ENCODE measurements around the gene KLF3.

The KLF3 gene

DNA sequence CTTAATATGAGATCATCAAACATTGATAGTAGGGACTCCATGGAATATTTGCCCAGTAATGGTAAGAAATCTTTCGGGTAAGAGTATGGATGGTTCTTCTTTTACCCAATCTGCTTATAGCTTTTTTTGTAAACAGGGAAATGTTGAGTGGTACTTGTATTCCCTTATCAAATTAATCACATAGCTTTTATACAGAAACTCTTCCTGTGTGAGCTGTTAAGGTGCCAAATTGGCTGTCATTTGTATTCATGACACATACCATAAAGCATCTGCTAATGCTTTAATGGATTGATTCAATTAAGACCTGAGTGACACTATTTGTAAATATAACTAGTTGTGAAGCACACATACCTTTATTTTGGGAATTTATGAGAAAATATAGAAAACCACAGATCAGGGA is 34.2 kb downstream of the KLF3 start:
- DNase-seq = no peak

DNA sequence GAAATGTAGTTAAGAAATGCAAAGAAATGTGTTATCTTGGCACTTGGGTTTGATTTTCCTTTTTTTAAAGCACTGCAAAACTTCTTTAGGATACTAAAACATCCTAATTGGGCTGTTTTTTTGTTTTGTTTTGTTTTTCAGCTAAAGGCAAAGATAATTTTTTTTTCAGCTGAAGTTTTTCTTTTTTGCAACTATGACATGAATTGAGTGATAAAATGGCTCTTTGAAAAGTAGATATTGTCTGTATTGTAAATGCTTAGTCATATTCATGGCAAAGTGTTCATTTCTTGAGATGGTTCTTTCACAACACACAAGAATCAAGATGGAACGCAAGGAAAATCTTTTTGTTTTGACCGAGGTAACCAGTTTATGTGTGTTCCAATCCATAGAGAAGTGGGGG is 35.1 kb downstream of the KLF3 start:
- no peak for DNase-seq

DNA sequence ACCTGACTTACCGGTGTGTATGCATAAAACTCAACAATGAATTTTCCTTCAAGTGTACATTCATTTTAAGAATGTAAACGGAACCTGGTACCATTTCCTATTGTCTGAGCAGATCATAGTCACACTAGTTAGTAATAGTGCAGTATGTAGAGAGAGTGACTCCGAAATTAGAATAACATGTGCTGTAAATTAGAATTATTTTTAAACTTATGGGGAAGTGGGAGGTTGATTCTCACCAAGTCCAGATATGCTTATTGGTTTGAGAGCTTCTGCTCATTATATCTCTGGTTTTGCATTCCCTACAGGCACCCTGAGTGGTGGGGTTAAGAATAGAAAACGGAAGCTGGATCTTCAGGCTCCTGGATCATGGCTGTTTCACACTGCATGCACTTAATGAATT is 39.6 kb downstream of the KLF3 start:
- no peak for DNase-seq

DNA sequence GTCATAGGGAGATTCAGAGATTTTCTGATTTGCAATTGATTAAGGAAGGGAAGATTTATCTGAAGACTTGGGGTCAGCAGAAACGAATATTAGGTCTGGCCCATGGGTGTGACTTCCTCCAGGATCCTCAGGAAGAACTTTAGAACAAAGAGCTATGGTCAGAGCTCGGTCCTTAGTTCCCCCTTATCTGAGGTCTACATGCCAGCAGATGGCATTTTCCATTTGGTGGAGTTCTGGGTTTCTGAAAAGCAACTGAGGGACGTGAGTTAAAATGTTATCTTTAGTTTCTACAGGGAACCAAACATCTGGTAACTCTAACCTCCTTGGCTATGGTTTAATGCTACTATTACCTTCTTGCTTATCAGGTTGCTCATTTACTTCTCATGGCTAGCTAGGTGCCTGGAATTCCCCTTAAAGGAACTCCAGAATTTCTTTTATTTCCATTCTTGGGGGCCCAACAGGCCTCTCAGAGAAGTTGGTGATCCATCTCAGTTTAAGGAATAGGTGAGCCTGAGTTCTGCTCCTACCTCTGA is 40.7 kb downstream of the KLF3 start:
- no peak for DNase-seq

- DNase-seq = no peak
Measured at GRCh38 chr4:38706301-38706700, 42.3 kb downstream of the KLF3 start.

DNA sequence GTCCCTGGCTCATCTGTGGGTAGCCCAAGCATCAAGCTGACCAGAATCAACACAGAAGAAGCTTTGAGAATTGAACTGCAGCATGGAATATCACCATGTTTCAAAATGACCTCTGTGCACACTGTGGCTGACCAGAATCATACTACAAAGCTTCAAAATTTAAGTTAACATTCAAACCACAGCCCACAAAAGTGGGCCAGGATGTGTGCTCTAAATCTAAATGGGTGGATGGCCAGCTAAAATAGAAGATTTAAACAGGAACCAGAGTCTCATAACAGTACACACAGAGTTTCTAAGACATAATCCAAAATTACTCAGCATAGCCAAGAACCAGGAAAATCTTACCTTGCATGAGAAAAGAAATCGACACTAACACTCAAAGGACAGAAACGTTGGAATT is 46.1 kb downstream of the KLF3 start:
- no peak for DNase-seq

DNA sequence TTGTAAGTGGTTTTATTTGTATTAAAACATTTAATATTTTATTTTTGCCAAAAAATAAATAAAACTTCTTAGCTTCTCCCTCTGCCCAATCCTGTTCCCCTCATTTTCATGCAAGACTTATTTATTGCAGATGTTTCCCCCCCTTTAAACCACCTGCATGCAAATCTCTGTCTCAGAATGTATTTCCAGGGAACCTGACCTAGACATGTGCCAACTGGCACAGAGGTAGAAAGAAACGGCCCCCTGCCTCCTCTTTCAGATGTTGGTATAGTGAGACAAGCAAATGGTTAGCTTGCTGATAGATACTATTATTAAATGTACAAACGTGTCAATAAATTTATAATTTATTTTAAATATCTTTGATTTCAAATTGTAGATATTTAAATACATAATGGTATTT is 47.1 kb downstream of the KLF3 start:
- DNase-seq = no peak

DNA sequence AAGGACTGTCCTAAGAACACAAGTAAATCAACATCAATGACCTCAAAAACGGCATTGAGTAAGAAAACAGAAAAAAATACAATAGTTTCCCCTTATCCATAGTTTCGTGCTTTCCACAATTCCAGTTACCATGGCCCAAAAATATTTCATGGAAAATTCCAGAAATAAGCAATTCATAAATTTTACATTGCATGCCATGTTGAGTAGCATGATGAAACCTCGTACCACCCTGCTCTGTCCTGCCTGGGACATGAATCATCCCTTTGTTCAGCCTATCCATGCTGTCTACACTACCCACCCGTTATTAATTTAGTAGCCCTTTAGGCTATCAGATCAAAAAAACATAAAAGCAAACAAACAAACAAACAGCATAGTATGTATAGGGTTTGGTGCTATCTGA is 51.1 kb downstream of the KLF3 start:
- DNase-seq = no peak

- DNase-seq = no peak
Measured at GRCh38 chr4:38716256-38716655, 52.3 kb downstream of the KLF3 start.

- no peak for DNase-seq
Measured at GRCh38 chr4:38717604-38718003, 53.6 kb downstream of the KLF3 start.

DNA sequence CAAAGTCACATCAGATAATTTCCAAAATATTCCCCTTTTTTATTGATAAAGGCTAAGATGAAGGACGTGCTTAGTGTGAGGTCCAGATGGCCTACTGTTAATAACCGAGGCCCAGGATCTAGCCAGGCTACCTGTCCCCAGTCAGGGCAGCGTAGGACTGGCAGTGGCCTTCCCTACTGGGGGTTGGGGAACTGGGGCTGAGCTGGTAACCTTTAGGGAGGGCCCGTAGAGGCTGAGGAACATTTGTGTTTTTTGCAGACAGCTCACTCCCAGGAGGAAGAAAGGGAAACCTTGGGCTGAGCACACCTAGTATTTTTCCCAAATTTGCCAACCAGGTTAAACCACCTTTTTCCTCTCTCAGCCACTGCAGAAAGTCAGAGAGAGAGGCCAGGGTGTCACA is 59.1 kb downstream of the KLF3 start:
- DNase-seq = no peak

DNA sequence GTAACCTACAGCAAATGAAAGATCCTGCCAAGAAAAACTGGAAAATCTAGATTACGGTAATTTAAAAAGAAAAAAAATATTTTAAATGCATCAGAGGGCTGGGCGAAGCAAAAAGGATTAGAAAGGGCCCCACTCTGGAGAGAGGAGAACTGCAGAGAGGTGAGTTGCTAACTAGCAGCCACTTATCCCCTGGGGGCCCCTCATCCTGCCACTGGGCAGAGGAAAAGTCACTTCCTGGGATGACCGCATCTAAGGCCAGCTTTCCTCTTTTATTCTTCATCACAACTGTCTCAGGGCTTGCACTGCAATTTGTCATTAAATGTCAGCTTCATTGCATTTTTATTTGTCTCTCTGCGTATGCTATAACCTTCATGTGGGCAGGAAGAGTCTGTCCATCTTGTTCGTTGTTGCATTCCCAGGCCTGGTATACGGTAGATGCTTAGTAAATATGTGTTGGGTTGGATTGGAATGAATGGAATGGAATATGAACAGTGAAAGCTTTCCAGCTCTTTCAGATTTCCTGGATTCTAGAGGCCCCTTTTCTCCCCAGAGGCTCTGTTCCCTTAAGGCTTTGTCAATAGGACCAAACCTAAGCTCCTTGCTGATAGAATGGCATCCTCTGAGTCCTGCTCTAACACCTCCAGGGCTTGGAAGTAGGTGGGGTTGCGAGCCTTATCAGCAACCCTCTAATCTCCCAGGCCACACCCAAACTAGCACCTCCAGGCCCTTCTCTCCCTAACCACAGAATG is 59.9 kb downstream of the KLF3 start:
- DNase-seq = no peak

GRCh38 chr4:38724475-38724808 is 60.4 kb downstream of the KLF3 start:
- no peak for DNase-seq

GRCh38 chr4:38728631-38729141 is 64.7 kb downstream of the KLF3 start:
- DNase-seq = no peak

DNA sequence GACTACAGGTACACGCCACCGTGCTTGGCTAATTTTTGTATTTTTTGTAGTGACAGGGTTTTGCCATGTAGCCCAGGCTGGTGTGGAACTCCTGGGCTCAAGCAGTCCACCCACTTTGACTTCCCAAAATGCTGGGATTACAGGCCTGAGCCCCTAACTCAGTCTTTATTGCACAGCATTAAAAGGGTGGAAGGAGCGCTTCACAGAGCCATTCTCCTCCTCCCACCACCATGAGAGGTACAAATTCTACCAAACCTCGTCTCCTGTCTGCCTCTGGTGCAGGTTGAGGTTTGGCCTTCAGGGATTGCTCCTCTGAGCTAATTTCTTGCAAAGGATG is 66.5 kb downstream of the KLF3 start:
- DNase-seq = no peak

DNA sequence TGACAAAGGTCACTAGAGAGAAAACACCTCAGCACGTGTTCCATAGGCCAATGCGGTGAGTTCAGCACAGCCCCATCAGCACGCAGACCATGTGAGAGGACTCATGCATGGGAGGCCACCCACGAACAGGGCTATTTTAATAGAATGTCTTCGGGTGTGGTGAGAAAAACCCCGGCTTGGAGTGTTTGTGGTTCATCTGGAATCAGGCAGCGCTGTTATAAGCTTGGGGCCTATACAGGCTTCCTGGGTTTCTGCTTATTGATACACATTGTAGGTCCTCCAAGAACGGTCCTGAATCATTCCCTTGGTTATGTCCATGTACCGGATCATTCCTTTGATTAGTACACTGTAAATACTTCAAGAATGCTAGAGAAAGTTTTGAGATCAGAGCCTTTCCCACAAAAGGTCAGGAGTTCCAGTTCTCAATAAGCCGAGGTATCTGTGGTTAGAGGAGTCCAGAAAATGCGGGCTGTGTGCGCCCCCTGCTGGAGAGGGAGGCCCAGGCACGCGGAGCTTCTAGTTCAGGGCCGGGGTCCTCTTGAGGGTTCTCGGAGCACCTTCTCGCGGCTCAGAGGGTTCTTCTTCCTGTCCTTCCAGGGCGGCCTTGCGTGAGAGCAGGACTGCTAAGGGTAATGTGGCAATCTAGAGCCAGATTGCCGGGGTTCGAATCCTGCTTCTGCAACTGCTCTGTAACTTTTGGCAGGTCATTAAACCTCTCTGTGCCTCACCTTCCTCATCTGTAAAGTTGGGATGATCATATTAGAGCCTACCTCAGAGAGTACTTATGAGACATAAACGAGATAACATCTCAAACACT is 67.0 kb downstream of the KLF3 start:
- DNase-seq = no peak

- DNase-seq = no peak
Measured at GRCh38 chr4:38733663-38734062, 69.7 kb downstream of the KLF3 start.

DNA sequence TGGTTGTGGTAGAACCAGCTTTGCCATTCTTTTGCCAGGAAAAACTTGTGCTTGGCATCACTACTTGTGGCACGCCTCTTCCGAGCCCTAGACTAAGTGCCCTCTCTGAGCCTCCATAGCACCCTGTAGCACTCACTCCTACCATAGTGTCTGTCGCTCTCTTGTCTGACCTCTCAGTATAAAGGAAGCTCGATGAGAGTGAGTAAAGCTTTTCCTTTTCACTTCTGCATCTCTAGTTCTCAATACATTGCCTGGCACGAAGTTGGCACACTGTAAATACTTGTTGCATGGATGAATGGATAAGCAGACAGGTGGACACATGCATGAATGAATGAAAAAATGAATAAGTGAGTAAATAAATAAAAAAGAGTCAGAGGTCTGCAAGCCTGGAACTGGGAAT is 70.4 kb downstream of the KLF3 start:
- no peak for DNase-seq

DNA sequence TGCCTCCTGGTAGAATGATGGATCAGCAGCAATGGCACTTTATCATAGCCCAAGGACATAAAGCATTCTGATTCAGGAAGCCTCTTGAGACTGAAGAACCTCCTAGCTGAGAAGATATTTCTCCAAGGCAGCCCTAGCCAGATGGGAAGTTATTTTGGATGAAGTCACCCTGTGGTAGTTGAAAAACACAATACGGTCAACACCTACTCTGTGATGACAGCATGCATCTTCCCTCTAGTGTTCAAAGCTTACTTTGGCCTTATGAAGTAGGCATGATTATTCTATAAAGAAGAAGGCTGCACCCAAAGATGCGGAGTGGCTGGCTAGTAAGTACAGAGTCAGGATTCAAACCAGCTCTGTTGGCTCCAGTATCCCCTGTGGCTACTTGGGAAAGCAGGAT is 70.9 kb downstream of the KLF3 start:
- DNase-seq = no peak

- no peak for DNase-seq
Measured at GRCh38 chr4:38735870-38736269, 71.9 kb downstream of the KLF3 start.

DNA sequence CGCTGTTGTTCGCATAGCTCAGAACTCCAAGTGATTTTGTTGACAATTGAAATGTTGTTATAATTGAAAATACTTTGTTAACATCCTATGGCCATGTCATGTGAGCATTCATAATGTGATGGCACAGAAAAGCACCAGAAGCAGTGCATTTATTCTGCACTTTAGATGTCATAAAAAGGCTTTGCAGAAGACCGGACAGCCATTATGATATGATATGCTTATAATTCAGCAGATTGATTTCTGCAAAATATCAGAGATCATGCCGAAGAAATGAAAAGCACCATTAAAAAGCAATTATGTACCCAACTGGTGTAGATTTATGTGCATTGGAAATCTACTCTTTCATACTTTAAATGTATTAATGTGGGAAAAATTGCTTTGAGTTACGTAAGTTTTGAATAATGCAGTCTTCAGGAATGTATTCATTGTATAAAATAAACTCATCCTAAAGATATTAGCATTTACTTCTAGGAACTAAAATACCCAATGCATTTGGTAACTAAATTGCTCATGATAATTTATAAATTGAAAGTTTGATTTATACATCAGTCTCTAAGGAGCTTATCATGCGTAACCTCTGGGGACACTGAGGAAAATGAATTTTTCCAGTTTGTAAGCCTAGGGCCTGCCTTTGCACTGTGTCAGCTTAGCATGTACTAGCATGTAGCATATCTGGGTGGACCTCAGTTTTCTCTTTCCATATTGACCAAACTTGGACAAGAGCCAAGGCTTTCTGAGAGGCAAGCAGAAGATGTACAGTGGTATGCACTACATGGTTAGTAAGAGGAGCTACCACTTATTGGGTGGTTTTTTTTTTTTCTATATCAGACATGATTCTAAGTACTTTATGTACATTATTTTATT is 75.2 kb downstream of the KLF3 start:
- no peak for DNase-seq

GRCh38 chr4:38740303-38740702 is 76.3 kb downstream of the KLF3 start:
- no peak for DNase-seq

- no peak for DNase-seq
Measured at GRCh38 chr4:38743866-38744265, 79.9 kb downstream of the KLF3 start.

All from SIG-M5 (cell line).